ENCODE results near the gene KCND3.

Gene KCND3

GRCh38 chr1:111834956-111835355, 154.5 kb downstream of the KCND3 start:
- H3K4me3 ChIP-seq (ENCODE audit: low read length) = no peak overlapping the region

DNA sequence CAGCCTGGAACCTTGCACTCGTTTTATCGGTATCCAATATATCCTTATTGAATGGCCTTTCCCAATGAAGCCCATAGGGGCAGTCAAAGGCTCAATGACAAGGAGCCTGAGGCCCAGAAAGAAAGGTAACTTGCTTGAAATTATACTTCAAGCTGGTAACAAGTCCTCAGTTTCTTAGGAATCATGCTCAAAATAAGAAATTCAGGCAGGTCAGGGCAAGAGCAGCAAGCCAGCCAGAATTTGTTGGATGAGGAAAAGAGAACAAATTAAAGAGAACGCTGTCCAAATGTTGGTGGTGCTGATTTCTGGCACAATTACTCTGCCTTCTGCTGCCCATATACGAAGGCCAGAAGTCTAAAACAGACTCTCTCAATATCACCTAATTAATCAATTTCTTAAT, 156.1 kb downstream of the KCND3 start:
- H3K27me3 ChIP-seq (ENCODE audit: insufficient read depth, low read length) = no peaks in the 10 kb centered on the region
- no peak overlapping the region for H3K27ac ChIP-seq (ENCODE audit: low read length)
- no peak overlapping the region for H3K9ac ChIP-seq (ENCODE audit: low read depth, low read length)
- no peaks in the 10 kb centered on the region for H3K9me3 ChIP-seq (ENCODE audit: insufficient read depth, low read depth, low read length)
- no peak overlapping the region for H3K4me3 ChIP-seq (ENCODE audit: low read length)
- no peaks in the 10 kb centered on the region for H3K36me3 ChIP-seq (ENCODE audit: insufficient read depth, low read depth, low read length)
- H3K4me1 ChIP-seq (ENCODE audit: insufficient read depth, low read length) = no peaks in the 10 kb centered on the region

More at GRCh38 chr1:111834956-111835355, 154.5 kb downstream of the KCND3 start:
- Histone ChIP-seq H3K9ac (ENCODE audit: low read depth, low read length) (no peak overlapping the region), H3K27me3 (ENCODE audit: insufficient read depth, low read length) (no peaks in the 10 kb centered on the region; the same call in 1 of the 2 replicates), H3K4me1 (ENCODE audit: insufficient read depth, low read length) (no peaks in the 10 kb centered on the region), H3K9me3 (ENCODE audit: insufficient read depth, low read depth, low read length) (no peaks in the 10 kb centered on the region), H3K27ac (ENCODE audit: low read length) (no peak overlapping the region), H3K36me3 (ENCODE audit: insufficient read depth, low read depth, low read length) (no peaks in the 10 kb centered on the region)

- H3K36me3 ChIP-seq (ENCODE audit: insufficient read depth, low read depth, low read length) = no peaks in the 10 kb centered on the region
- no peaks in the 10 kb centered on the region for H3K4me1 ChIP-seq (ENCODE audit: insufficient read depth, low read length)
- no peak overlapping the region for H3K27ac ChIP-seq (ENCODE audit: low read length)
- H3K9ac ChIP-seq (ENCODE audit: low read depth, low read length) = no peak overlapping the region
- H3K27me3 ChIP-seq (ENCODE audit: insufficient read depth, low read length) = no peaks in the 10 kb centered on the region
- no peak overlapping the region for H3K4me3 ChIP-seq (ENCODE audit: low read length)
- H3K9me3 ChIP-seq (ENCODE audit: insufficient read depth, low read depth, low read length) = no peaks in the 10 kb centered on the region
Observed at GRCh38 chr1:111832521-111833155, 156.8 kb downstream of the KCND3 start.

DNA sequence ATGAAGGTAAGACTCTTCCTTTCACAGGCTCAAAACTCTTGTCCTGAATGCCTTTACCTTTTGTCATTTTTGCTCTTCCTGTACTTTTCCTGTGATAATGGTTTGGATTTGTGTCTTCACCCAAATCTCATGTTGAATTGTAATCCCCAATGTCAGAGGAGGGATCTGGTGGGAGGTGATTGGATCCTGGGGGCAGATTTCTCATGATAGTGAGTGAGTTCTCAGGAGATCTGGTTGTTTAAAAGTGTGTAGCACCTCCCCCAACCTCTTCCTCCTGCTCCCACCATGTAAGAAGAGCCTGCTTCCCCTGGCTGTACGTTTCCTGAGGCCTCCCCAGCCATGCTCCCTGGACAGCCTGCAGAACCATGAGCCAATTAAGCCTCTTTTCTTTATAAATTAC, 158.3 kb downstream of the KCND3 start:
- Histone ChIP-seq H3K36me3 (ENCODE audit: insufficient read depth, low read depth, low read length) (no peaks in the 10 kb centered on the region), H3K9me3 (ENCODE audit: insufficient read depth, low read depth, low read length) (no peaks in the 10 kb centered on the region), H3K4me3 (ENCODE audit: low read length) (no peak overlapping the region), H3K4me1 (ENCODE audit: insufficient read depth, low read length) (no peaks in the 10 kb centered on the region), H3K27ac (ENCODE audit: low read length) (no peak overlapping the region), H3K9ac (ENCODE audit: low read depth, low read length) (no peak overlapping the region), H3K27me3 (ENCODE audit: insufficient read depth, low read length) (no peaks in the 10 kb centered on the region)

- no peak overlapping the region for H3K27ac ChIP-seq (ENCODE audit: low read length)
- no peaks in the 10 kb centered on the region for H3K27me3 ChIP-seq (ENCODE audit: insufficient read depth, low read length)
- no peak overlapping the region for H3K9ac ChIP-seq (ENCODE audit: low read depth, low read length)
- H3K36me3 ChIP-seq (ENCODE audit: insufficient read depth, low read depth, low read length) = no peaks in the 10 kb centered on the region
- H3K4me3 ChIP-seq (ENCODE audit: low read length) = no peak overlapping the region
- no peaks in the 10 kb centered on the region for H3K4me1 ChIP-seq (ENCODE audit: insufficient read depth, low read length)
- H3K9me3 ChIP-seq (ENCODE audit: insufficient read depth, low read depth, low read length) = no peaks in the 10 kb centered on the region
Observed at GRCh38 chr1:111827946-111828345, 161.5 kb downstream of the KCND3 start.

DNA sequence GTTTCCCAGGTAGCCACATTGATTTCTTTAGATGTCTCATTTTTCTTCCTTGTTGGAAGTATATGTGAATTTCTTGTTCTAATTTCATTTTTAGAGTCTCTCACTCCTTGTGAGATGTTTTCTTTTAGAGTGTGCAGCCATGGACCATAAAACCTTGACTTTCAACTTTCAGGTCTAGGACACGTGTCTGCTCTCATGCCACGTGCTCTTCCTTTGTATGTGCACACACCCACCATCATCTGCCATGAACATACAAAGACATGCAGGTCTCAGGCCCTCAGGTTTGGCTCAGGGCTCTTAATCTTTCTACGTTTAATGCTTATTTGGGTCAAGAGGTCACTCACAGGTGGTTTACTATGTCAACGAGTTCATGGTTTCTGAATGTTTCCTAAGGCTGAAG, 163.2 kb downstream of the KCND3 start:
- Histone ChIP-seq H3K27ac (ENCODE audit: low read length) (no peak overlapping the region), H3K9ac (ENCODE audit: low read depth, low read length) (no peak overlapping the region), H3K27me3 (ENCODE audit: insufficient read depth, low read length) (no peaks in the 10 kb centered on the region), H3K36me3 (ENCODE audit: insufficient read depth, low read depth, low read length) (no peaks in the 10 kb centered on the region), H3K9me3 (ENCODE audit: insufficient read depth, low read depth, low read length) (no peaks in the 10 kb centered on the region), H3K4me1 (ENCODE audit: insufficient read depth, low read length) (no peaks in the 10 kb centered on the region), H3K4me3 (ENCODE audit: low read length) (no peak overlapping the region)

GRCh38 chr1:111825217-111825616, 164.3 kb downstream of the KCND3 start:
- Histone ChIP-seq H3K4me1 (ENCODE audit: insufficient read depth, low read length) (no peaks in the 10 kb centered on the region), H3K9ac (ENCODE audit: low read depth, low read length) (no peak overlapping the region), H3K27me3 (ENCODE audit: insufficient read depth, low read length) (no peaks in the 10 kb centered on the region), H3K27ac (ENCODE audit: low read length) (no peak overlapping the region), H3K4me3 (ENCODE audit: low read length) (no peak overlapping the region), H3K36me3 (ENCODE audit: insufficient read depth, low read depth, low read length) (no peaks in the 10 kb centered on the region), H3K9me3 (ENCODE audit: insufficient read depth, low read depth, low read length) (no peaks in the 10 kb centered on the region)

DNA sequence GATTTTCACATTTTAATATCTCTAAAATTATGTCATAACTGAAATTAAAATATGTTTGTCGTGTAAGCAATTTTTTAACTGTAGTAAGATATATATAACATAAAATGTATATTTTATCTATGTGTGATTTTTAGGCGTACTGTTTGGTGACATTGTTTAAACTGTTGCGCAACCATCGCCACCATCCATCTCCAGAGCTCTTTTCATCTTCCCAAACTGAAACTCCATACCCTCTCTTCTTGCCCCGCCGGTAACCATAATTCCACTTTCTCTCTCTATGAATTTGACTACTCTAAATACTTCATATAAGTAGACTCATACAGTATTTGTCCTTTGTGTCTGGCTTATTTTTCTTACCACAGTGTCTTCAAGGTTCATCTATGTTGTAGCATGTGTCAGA, 167.3 kb downstream of the KCND3 start:
- H3K9ac ChIP-seq (ENCODE audit: low read depth, low read length) = no peak overlapping the region
- H3K4me3 ChIP-seq (ENCODE audit: low read length) = no peak overlapping the region
- H3K27ac ChIP-seq (ENCODE audit: low read length) = no peak overlapping the region
- no peaks in the 10 kb centered on the region for H3K36me3 ChIP-seq (ENCODE audit: insufficient read depth, low read depth, low read length)
- no peaks in the 10 kb centered on the region for H3K4me1 ChIP-seq (ENCODE audit: insufficient read depth, low read length)
- no peaks in the 10 kb centered on the region for H3K27me3 ChIP-seq (ENCODE audit: insufficient read depth, low read length)
- no peaks in the 10 kb centered on the region for H3K9me3 ChIP-seq (ENCODE audit: insufficient read depth, low read depth, low read length)

- no peak overlapping the region for H3K27ac ChIP-seq (ENCODE audit: low read length)
- no peaks in the 10 kb centered on the region for H3K27me3 ChIP-seq (ENCODE audit: insufficient read depth, low read length)
- H3K4me1 ChIP-seq (ENCODE audit: insufficient read depth, low read length) = no peaks in the 10 kb centered on the region
- no peaks in the 10 kb centered on the region for H3K36me3 ChIP-seq (ENCODE audit: insufficient read depth, low read depth, low read length)
- no peaks in the 10 kb centered on the region for H3K9me3 ChIP-seq (ENCODE audit: insufficient read depth, low read depth, low read length)
- no peak overlapping the region for H3K9ac ChIP-seq (ENCODE audit: low read depth, low read length)
- H3K4me3 ChIP-seq (ENCODE audit: low read length) = no peak overlapping the region
Observed at GRCh38 chr1:111821121-111821745, 168.2 kb downstream of the KCND3 start.

- no peaks in the 10 kb centered on the region for H3K36me3 ChIP-seq (ENCODE audit: insufficient read depth, low read depth, low read length)
- H3K4me1 ChIP-seq (ENCODE audit: insufficient read depth, low read length) = no peaks in the 10 kb centered on the region
- H3K9me3 ChIP-seq (ENCODE audit: insufficient read depth, low read depth, low read length) = no peaks in the 10 kb centered on the region
- H3K27me3 ChIP-seq (ENCODE audit: insufficient read depth, low read length) = no peaks in the 10 kb centered on the region
- no peak overlapping the region for H3K27ac ChIP-seq (ENCODE audit: low read length)
- H3K4me3 ChIP-seq (ENCODE audit: low read length) = no peak overlapping the region
- no peak overlapping the region for H3K9ac ChIP-seq (ENCODE audit: low read depth, low read length)
Observed at GRCh38 chr1:111819566-111820263, 169.8 kb downstream of the KCND3 start.

GRCh38 chr1:111818546-111818945, 170.9 kb downstream of the KCND3 start:
- no peaks in the 10 kb centered on the region for H3K27me3 ChIP-seq (ENCODE audit: insufficient read depth, low read length)
- no peak overlapping the region for H3K9ac ChIP-seq (ENCODE audit: low read depth, low read length)
- H3K27ac ChIP-seq (ENCODE audit: low read length) = no peak overlapping the region
- no peak overlapping the region for H3K4me3 ChIP-seq (ENCODE audit: low read length)
- no peaks in the 10 kb centered on the region for H3K4me1 ChIP-seq (ENCODE audit: insufficient read depth, low read length)
- no peaks in the 10 kb centered on the region for H3K36me3 ChIP-seq (ENCODE audit: insufficient read depth, low read depth, low read length)
- no peaks in the 10 kb centered on the region for H3K9me3 ChIP-seq (ENCODE audit: insufficient read depth, low read depth, low read length)

DNA sequence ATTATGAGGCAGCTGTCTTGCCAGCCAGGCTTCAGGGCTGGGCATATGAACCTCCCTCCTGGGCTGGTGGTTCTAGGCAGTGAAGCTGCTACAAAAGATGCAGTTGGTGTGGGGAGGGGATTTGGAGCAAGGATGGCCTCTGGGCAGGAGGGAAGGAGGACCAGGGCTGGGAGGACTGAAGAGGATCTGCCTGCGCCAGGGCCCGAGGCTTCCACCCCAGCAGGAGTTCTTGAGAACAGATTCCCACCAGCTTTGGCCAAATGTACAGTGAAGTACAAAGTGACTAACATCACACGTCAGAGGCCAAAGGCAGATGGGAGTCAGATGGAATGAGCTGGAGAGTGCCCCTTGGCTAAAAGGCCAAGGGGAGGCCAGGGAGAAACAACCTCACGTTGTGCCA, 171.4 kb downstream of the KCND3 start:
- H3K9ac ChIP-seq (ENCODE audit: low read depth, low read length) = no peak overlapping the region
- H3K36me3 ChIP-seq (ENCODE audit: insufficient read depth, low read depth, low read length) = no peaks in the 10 kb centered on the region
- no peak overlapping the region for H3K27ac ChIP-seq (ENCODE audit: low read length)
- no peak overlapping the region for H3K4me3 ChIP-seq (ENCODE audit: low read length)
- no peaks in the 10 kb centered on the region for H3K9me3 ChIP-seq (ENCODE audit: insufficient read depth, low read depth, low read length)
- H3K4me1 ChIP-seq (ENCODE audit: insufficient read depth, low read length) = no peaks in the 10 kb centered on the region
- no peaks in the 10 kb centered on the region for H3K27me3 ChIP-seq (ENCODE audit: insufficient read depth, low read length)

Data from iPS-20b (cell line).